LoVo (cell line): ENCODE data around the gene PRKD1.
"Not testable (repeated sequence)": the region's sequence is repeated elsewhere in the genome, so short reads cannot be mapped to it uniquely, and the experiment has no call there.

Experiments
- DNase-seq: peaks from one replicate; pipeline ENCODE4 v3.0.0-alpha.2; 2016; ENCODE audit warnings: low spot score

The PRKD1 gene

GRCh38 chr14:29740491-29740890 lies 187.2 kb downstream of the PRKD1 start:
- no peak for DNase-seq

GRCh38 chr14:29738950-29739349 lies 188.7 kb downstream of the PRKD1 start:
- no peak for DNase-seq

GRCh38 chr14:29738056-29738455 lies 189.6 kb downstream of the PRKD1 start:
- no peak for DNase-seq

GRCh38 chr14:29735459-29735858 lies 192.2 kb downstream of the PRKD1 start:
- no peak for DNase-seq

GRCh38 chr14:29734732-29735131 lies 192.9 kb downstream of the PRKD1 start:
- no peak for DNase-seq

GRCh38 chr14:29726560-29727331 lies 200.9 kb downstream of the PRKD1 start:
- not testable (repeated sequence) for DNase-seq

- DNase-seq, result no peak
These were observed 202.7 kb downstream of the PRKD1 start for GRCh38 chr14:29724991-29725390.

GRCh38 chr14:29722831-29723230 lies 204.8 kb downstream of the PRKD1 start:
- DNase-seq, result no peak

GRCh38 chr14:29721586-29721985 lies 206.1 kb downstream of the PRKD1 start:
- no peak for DNase-seq

GRCh38 chr14:29717901-29718300 lies 209.7 kb downstream of the PRKD1 start:
- no peak for DNase-seq

- no peak for DNase-seq
These were observed 211.5 kb downstream of the PRKD1 start for GRCh38 chr14:29716150-29716549.

- no peak for DNase-seq
These were observed 215.0 kb downstream of the PRKD1 start for GRCh38 chr14:29712601-29713000.

- DNase-seq, result no peak
These were observed 217.6 kb downstream of the PRKD1 start for GRCh38 chr14:29710015-29710414.

GRCh38 chr14:29709490-29709889 lies 218.2 kb downstream of the PRKD1 start:
- no peak for DNase-seq

GRCh38 chr14:29706700-29707099 lies 220.9 kb downstream of the PRKD1 start:
- DNase-seq, result no peak

- no peak for DNase-seq
These were observed 221.8 kb downstream of the PRKD1 start for GRCh38 chr14:29705801-29706200.

- not testable (repeated sequence) for DNase-seq
These were observed 238.1 kb downstream of the PRKD1 start for GRCh38 chr14:29689597-29689996.

GRCh38 chr14:29687866-29688265 lies 239.8 kb downstream of the PRKD1 start:
- DNase-seq, result no peak

GRCh38 chr14:29687071-29687765 lies 240.4 kb downstream of the PRKD1 start:
- DNase-seq, result no peak

GRCh38 chr14:29684926-29685325 lies 242.7 kb downstream of the PRKD1 start:
- no peak for DNase-seq

- no peak for DNase-seq
These were observed 244.9 kb downstream of the PRKD1 start for GRCh38 chr14:29682789-29683188.

GRCh38 chr14:29681316-29681715 lies 246.3 kb downstream of the PRKD1 start:
- no peak for DNase-seq

GRCh38 chr14:29674566-29675285 lies 252.9 kb downstream of the PRKD1 start:
- no peak for DNase-seq
